Measurements from ENCODE around the gene HOXA13. TPM values are rescaled to one million over a fixed set of nuclear protein-coding genes. Genes with fewer than 3 reads are reported as not detected.

The HOXA13 gene
- total RNA-seq, 1 experiment from 2014 or later = not detected

GRCh38 chr7:27162561-27163287, 37.2 kb downstream of the HOXA13 start:
- H3T11ph ChIP-seq (ENCODE audit: low read length) = no peak overlapping the region
- H2BK12ac ChIP-seq (ENCODE audit: insufficient read length, low read depth, low read length) = no peak overlapping the region
- H3K9ac ChIP-seq (ENCODE audit: extremely low read depth, insufficient read length, low read length) = no peak overlapping the region
- no peaks in the 10 kb centered on the region for H3K79me1 ChIP-seq (ENCODE audit: insufficient read depth, low read depth, low read length, poor library complexity, severe bottlenecking)
- Mint-ChIP-seq H3K27me3 (ENCODE audit: low read depth) (peaks cover 98% of the 10 kb centered on the region), H3K36me3 (ENCODE audit: insufficient read depth in 1 of 3, low read depth in 3 of 3) (no peaks in the 10 kb centered on the region; a peak in 1 of 7 replicates), H3K27ac (no peak overlapping the region), H3K9me3 (peaks cover 7 to 13% of the 10 kb centered on the region in 2 experiments), H3K4me1 (peaks cover 0 to 12% of the 10 kb centered on the region in 2 experiments; a peak in 3 of 4 replicates), H3K4me3 (no peak overlapping the region)
- H4K5ac ChIP-seq (ENCODE audit: insufficient read length, low read depth, low read length) = no peak overlapping the region
- H2BK5ac ChIP-seq (ENCODE audit: insufficient read length, low read length) = no peak overlapping the region
- H4K8ac ChIP-seq (replicated peaks; ENCODE audit: insufficient read length, low read depth, low read length) = no peak overlapping the region
- H4K20me1 ChIP-seq (ENCODE audit: control insufficient read depth, insufficient read depth, insufficient read length) = no peaks in the 10 kb centered on the region
- TF ChIP-seq CTCF (conservative IDR thresholded peaks at IDR 0.05) = no peak
- no peaks in the 10 kb centered on the region for H3K23me2 ChIP-seq (ENCODE audit: insufficient read length, low read depth, low read length, poor library complexity, severe bottlenecking)
- no peak overlapping the region for H2BK15ac ChIP-seq (ENCODE audit: low read depth, low read length)
- no peak overlapping the region for H2AK5ac ChIP-seq (ENCODE audit: insufficient read length, low read length)
- no peaks in the 10 kb centered on the region for H3K4me1 ChIP-seq (ENCODE audit: insufficient read depth, low read length)
- H3K18ac ChIP-seq (ENCODE audit: insufficient read length, low read depth, low read length) = no peak overlapping the region
- H3K79me2 ChIP-seq (ENCODE audit: insufficient read depth, low read length) = no peaks in the 10 kb centered on the region
- no peaks in the 10 kb centered on the region for H3K9me3 ChIP-seq (ENCODE audit: control insufficient read depth, low read depth, low read length)
- no peak overlapping the region for H3K14ac ChIP-seq (ENCODE audit: insufficient read depth, low read length)
- no peak overlapping the region for H3K4ac ChIP-seq (ENCODE audit: low read depth, low read length)
- H3K4me2 ChIP-seq (ENCODE audit: insufficient read depth, insufficient read length, low read length) = no peak overlapping the region
- no peak overlapping the region for H2BK20ac ChIP-seq (ENCODE audit: low read depth, low read length, poor library complexity, severe bottlenecking)
- peaks cover 97% of the 10 kb centered on the region for H3K27me3 ChIP-seq (ENCODE audit: insufficient read depth, low read length)
- no peak overlapping the region for H4K91ac ChIP-seq (ENCODE audit: insufficient read length, low read depth, low read length)
- no peak overlapping the region for H2AFZ ChIP-seq (ENCODE audit: low read length)
- H2BK120ac ChIP-seq (ENCODE audit: low read depth, low read length, poor library complexity, severe bottlenecking) = no peak overlapping the region
- no peak overlapping the region for H3K27ac ChIP-seq (ENCODE audit: insufficient read length, low read depth, low read length)
- no CpG with 5 or more reads among the region's 7 CpGs for WGBS (ENCODE audit: extremely low coverage, insufficient read length, low lambda C conversion rate)
- no peak overlapping the region for H3K23ac ChIP-seq (ENCODE audit: insufficient read length, low read depth, low read length)
- no peak overlapping the region for H3K56ac ChIP-seq (ENCODE audit: insufficient read length, low read depth, low read length)
- no peak for DNase-seq

Data from H9 (cell line).